Measurements from ENCODE around the gene ECD.

The ECD gene

DNA sequence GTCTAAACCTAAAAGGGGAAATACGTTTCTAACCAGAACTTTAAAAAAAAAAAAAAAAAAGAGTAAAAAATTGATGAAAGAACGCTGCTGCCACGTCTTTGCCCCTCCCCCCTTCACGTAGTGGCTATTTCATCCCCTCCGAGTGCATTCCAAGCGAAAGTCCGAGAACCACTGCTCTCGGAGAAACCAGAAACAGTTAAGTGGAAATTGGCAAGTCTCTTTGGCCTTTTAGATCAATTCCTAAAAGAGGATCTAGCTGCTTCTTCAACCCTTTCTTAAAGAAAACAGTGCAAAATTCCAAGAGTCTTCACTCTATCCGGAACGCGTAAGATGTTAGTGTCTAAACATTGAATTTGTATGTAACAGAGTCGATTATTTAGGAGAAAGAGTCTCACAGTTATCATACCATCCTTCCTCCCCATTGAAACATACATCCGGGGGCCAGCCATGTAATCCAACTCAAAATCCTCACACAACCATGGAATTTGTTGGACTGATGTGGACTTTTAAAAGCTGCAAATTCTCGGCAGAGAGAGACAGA is 72.3 kb downstream of the ECD start:
- Mint-ChIP-seq H3K4me1 (peaks cover 25% of the 10 kb centered on the region), H3K27ac (peak overlapping the region; percentile 93), H3K4me3 (peak overlapping the region; percentile 96), H3K9me3 (no peaks in the 10 kb centered on the region), H3K36me3 (no peaks in the 10 kb centered on the region), H3K27me3 (no peaks in the 10 kb centered on the region)
- ATAC-seq = no peak

DNA sequence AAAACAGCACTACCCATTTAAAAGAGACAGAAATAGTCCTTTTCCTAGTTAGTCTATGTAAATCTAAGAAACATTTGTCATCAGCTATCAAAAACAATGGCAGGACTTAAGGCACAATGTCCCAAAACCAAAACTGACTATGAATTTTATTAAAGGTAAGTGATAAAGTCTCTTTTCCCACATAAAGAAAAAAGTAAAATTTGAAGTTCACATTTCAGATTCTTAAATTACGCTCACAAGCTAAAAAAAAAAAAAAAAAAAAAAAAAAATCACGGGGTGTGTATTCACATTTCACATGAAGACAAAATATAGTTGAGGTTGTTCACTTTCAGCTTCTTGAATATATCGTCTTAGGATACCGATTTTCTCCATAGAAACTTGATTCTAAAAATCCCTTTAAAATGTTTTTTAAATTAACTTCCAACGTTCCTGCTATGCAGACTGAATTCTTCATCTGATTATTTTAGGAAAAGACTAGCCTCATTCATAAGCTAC is 72.8 kb downstream of the ECD start:
- Mint-ChIP-seq H3K36me3 (no peaks in the 10 kb centered on the region), H3K27ac (peak overlapping the region; percentile 93), H3K4me1 (peaks cover 25% of the 10 kb centered on the region), H3K9me3 (no peaks in the 10 kb centered on the region), H3K27me3 (no peaks in the 10 kb centered on the region), H3K4me3 (peak overlapping the region; percentile 96)
- no peak for ATAC-seq

DNA sequence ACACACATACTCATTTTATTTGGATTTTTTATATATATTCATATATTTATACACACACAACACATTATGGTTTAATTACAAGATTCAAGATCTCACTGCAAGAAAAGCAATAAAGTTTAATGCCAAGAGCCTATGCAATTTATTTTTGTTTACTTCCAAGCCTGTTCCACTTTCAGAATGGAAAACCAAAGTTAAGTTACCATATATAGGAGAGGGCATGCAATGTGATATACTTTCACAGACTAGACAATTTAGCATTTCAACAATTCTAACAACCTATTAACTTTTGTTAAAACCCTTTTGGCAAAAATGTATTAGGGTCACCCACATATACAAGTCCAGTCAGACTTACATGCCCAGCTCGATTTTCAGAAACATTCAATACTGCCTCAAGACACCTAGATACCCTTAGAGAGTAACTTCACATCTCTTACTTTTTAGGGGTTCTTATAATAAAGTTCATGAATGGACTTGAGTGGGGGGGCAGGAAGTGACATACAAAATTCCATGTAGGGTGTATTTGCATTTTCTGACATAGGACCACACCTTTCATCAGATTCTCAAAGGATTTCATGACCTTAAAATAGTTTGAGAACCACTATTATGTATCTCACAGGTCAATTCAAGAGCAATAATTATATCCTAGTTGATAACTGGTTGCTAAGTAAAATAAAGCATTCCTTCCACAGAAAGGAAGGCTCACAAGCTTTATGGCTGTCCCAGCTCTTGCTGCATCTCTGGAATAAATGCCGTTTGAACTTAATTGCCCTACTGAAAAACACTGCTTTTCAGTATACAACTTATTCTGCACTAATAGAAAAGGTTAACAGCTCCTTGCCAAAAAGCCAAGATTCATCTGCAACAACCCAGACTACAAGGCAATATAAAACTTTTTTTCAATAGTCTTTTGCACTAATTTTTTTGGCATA is 73.6 kb downstream of the ECD start:
- H3K4me3 Mint-ChIP-seq = peak overlapping the region; percentile 96
- no peaks in the 10 kb centered on the region for H3K36me3 Mint-ChIP-seq
- ATAC-seq = no peak
- H3K27me3 Mint-ChIP-seq = no peaks in the 10 kb centered on the region
- no peaks in the 10 kb centered on the region for H3K9me3 Mint-ChIP-seq
- H3K4me1 Mint-ChIP-seq = peaks cover 25% of the 10 kb centered on the region
- H3K27ac Mint-ChIP-seq = peak overlapping the region; percentile 93

DNA sequence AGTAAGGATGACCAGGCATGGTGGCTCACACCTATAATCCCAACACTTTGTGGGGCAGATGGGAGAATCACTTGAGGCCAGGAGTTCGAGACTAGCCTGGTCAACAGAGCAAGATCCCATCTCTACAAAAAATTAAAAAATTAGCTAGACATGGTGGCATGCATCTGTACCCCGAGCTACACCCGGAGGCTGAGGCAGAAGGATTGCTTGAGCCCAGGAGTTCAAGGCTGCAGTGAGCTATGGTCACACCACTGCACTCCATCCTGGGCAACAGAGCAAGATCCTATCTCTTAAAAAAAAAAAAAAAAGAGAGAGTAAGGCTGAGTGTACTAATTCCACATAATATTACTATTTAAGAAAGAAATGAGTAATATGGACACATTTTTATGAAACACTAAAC is 75.0 kb downstream of the ECD start:
- Mint-ChIP-seq H3K4me1 (peaks cover 31% of the 10 kb centered on the region), H3K4me3 (no peak overlapping the region), H3K36me3 (no peaks in the 10 kb centered on the region), H3K27me3 (no peaks in the 10 kb centered on the region), H3K27ac (no peak overlapping the region), H3K9me3 (no peaks in the 10 kb centered on the region)
- ATAC-seq = no peak

DNA sequence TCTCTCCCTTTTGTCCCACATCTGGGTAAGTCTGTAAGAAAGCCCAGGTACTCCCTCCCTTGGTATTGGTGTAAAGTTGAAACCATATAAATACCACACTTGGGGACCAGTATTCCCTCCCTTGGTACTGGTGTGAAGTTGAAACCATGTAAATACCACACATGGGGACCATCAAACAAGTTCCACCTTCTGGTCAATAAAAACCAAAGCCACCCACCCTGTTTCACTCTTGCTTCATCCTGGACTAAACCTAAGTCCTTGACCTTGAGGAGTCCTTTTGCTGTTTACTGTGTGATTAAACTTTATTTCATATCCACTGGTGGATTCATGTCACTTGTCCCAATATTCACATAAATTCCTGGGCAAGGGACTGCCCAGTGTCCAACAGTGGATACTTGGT is 79.5 kb downstream of the ECD start:
- H3K4me1 Mint-ChIP-seq = peaks cover 19% of the 10 kb centered on the region
- H3K36me3 Mint-ChIP-seq = no peaks in the 10 kb centered on the region
- no peaks in the 10 kb centered on the region for H3K9me3 Mint-ChIP-seq
- no peak overlapping the region for H3K27ac Mint-ChIP-seq
- ATAC-seq = no peak
- H3K27me3 Mint-ChIP-seq = no peaks in the 10 kb centered on the region
- no peak overlapping the region for H3K4me3 Mint-ChIP-seq

DNA sequence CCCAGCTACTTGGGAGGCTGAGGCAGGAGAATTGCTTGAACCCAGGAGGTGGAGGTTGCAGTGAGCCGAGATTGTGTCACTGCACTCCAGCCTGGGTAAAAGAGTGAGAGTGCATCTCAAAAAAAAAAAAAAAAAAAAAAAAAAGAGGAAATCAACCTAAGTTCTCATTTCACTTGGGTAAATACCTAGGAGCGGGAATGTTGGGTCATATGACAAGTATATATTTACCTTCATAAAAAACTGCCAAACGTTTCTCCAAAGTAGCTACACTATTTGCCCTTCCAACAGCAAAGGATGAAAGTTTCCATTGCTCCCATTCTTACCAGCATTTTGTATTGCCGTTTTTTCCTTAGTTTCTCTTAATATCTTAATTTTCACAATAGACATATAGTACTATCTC is 81.0 kb downstream of the ECD start:
- Mint-ChIP-seq H3K4me3 (no peak overlapping the region), H3K27me3 (no peaks in the 10 kb centered on the region), H3K9me3 (no peaks in the 10 kb centered on the region), H3K4me1 (peaks cover 9% of the 10 kb centered on the region), H3K36me3 (no peaks in the 10 kb centered on the region), H3K27ac (no peak overlapping the region)
- ATAC-seq = no peak

DNA sequence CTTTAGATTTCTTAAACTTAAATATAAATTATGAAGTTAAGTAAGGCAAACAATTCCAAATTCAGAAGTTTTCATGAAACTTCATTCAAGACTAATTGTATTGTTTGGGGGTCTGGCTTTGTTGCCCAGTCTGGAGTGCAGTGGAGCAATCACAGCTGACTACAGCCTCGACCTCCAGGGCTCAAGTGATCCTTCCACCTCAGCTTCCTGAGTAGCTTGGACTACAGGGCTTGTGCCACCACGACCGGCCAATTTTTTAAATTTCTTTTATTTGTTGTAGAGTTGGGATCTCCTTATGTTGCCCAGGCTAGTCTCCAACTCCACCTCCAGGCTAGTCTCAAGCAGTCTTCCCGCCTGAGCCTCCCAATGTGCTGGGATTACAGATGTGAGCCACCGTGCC is 83.6 kb downstream of the ECD start:
- H3K36me3 Mint-ChIP-seq = no peaks in the 10 kb centered on the region
- H3K27ac Mint-ChIP-seq = no peak overlapping the region
- no peak overlapping the region for H3K4me3 Mint-ChIP-seq
- H3K4me1 Mint-ChIP-seq = peaks cover 6% of the 10 kb centered on the region
- no peak for ATAC-seq
- no peaks in the 10 kb centered on the region for H3K9me3 Mint-ChIP-seq
- H3K27me3 Mint-ChIP-seq = no peaks in the 10 kb centered on the region

All from stimulated activated memory B cell treated with anti-CD40 and anti-IgM and Interleukin-4, amounts not matched to agents 10 μg/mL and 1 μg/mL and 100 μg/mL, for 72 hours (primary cell).